Measurements from ENCODE around the gene MAP2K5.

DNA sequence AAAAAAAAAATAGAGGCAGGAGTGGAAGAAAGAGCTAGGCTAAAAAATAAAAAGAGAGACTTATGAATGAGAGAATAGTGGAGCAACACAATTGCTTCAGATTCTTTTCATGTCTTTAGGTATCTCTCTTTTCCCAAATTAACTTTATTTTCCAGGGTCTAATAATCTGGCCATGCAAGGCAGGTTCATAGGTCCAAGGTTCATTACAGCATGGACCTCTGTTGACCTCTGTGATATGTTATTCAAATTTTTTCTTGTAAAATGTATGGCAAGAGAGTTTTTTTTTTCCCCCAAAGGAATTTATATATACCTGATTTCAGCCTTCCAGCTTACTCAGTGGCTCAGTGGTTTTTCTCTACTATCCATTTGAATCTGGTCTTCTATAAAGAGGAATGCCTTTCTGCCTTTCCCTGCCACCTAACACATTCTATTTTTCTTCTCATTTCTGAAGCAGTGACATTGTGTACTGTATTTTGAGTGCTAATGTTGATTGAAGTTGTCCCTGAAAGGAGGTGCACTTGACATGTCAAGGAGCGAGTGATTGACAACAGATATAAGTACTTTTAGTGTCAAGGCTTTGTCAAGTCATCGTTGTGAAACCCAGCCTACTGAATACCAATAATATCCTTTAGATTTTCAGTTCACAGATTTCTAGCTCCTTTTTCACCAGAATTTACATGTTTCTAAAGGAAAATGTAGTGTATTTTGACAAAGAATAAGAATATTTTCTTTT is 118.5 kb downstream of the MAP2K5 start:
- TF ChIP-seq POLR2A (IDR thresholded peaks at IDR 0.05; ENCODE audit: low read length) (no peak), GATA1 (IDR thresholded peaks at IDR 0.05; ENCODE audit: low read depth, low read length) (no peak)
